Glutamatergic neuron (in vitro differentiated cells): ENCODE results near the gene EIF2A. TPM values are rescaled to one million over a fixed set of nuclear protein-coding genes. Genes with fewer than 3 reads are reported as not detected.
A peak's percentile ranks its signal among the peaks of the same experiment; 100 is the strongest.

Source experiments
- DNase-seq: peaks from one replicate; pipeline ENCODE4 v3.0.0; 2022
- H3K27ac Mint-ChIP-seq: one replicate; pipeline ENCODE4 v1.8.0; 2020; ENCODE audit warnings: mild to moderate bottlenecking, mixed read lengths, inconsistent platforms; ENCODE audit not compliant: unreplicated experiment
- H3K27me3 Mint-ChIP-seq: one replicate; pipeline ENCODE4 v1.8.0; 2020; ENCODE audit warnings: mild to moderate bottlenecking, moderate library complexity, mixed read lengths, inconsistent platforms; ENCODE audit not compliant: unreplicated experiment
- H3K36me3 Mint-ChIP-seq: one replicate; pipeline ENCODE4 v1.8.0; 2020; ENCODE audit warnings: mild to moderate bottlenecking, mixed read lengths, inconsistent platforms; ENCODE audit not compliant: unreplicated experiment
- H3K4me1 Mint-ChIP-seq: one replicate; pipeline ENCODE4 v1.8.0; 2020; ENCODE audit warnings: mild to moderate bottlenecking, low read depth, mixed read lengths, inconsistent platforms; ENCODE audit not compliant: unreplicated experiment
- H3K4me3 Mint-ChIP-seq: one replicate; pipeline ENCODE4 v1.8.0; 2020; ENCODE audit warnings: mild to moderate bottlenecking, mixed read lengths, inconsistent platforms; ENCODE audit not compliant: unreplicated experiment
- H3K9me3 Mint-ChIP-seq: one replicate; pipeline ENCODE4 v1.8.0; 2020; ENCODE audit warnings: mild to moderate bottlenecking, moderate library complexity, mixed read lengths, inconsistent platforms; ENCODE audit not compliant: unreplicated experiment
- CTCF ChIP-seq: fragments of 200-600 bp; sonication (generic); IDR thresholded peaks from one replicate; pipeline ENCODE4 v1.5.0; 2021; ENCODE audit not compliant: partially characterized antibody, unreplicated experiment
- total RNA-seq: library from RNA; stranded (reverse); fragmentation: NEBNext Ultra II Directional; extraction: Animal tissue kit (Norgen Biotek cat#: 25700); gene quantifications from one replicate; pipeline ENCODE4 v1.2.1, GENCODE V29; 2021; ENCODE audit not compliant: unreplicated experiment

The EIF2A gene
- total RNA-seq, 1 donor from 2014 or later: 72.3 TPM

- TF ChIP-seq CTCF: no peak
- Mint-ChIP-seq H3K4me1 (peaks cover 12% of the 10 kb centered on the region), H3K36me3 (no peaks in the 10 kb centered on the region), H3K9me3 (peaks cover 11% of the 10 kb centered on the region), H3K27ac (no peak overlapping the region), H3K27me3 (peaks cover 2% of the 10 kb centered on the region), H3K4me3 (no peak overlapping the region)
- DNase-seq: no peak
Observed at GRCh38 chr3:150543128-150543527, 3.5 kb upstream of the EIF2A start.

- no peak overlapping the region for H3K27ac Mint-ChIP-seq
- H3K36me3 Mint-ChIP-seq: no peaks in the 10 kb centered on the region
- TF ChIP-seq CTCF: no peak
- H3K9me3 Mint-ChIP-seq: peaks cover 11% of the 10 kb centered on the region
- DNase-seq: no peak
- peaks cover 2% of the 10 kb centered on the region for H3K27me3 Mint-ChIP-seq
- H3K4me1 Mint-ChIP-seq: peaks cover 14% of the 10 kb centered on the region
- H3K4me3 Mint-ChIP-seq: no peak overlapping the region
Observed at GRCh38 chr3:150543531-150543930, 3.1 kb upstream of the EIF2A start.

GRCh38 chr3:150544041-150544440, 2.5 kb upstream of the EIF2A start:
- Mint-ChIP-seq H3K4me3 (peak overlapping the region; percentile 81), H3K9me3 (peaks cover 11% of the 10 kb centered on the region), H3K36me3 (no peaks in the 10 kb centered on the region), H3K27me3 (peaks cover 2% of the 10 kb centered on the region), H3K27ac (no peak overlapping the region), H3K4me1 (peaks cover 14% of the 10 kb centered on the region)
- no peak for DNase-seq
- TF ChIP-seq CTCF: no peak

GRCh38 chr3:150544726-150545125, 1.9 kb upstream of the EIF2A start:
- DNase-seq: no peak
- H3K9me3 Mint-ChIP-seq: peaks cover 11% of the 10 kb centered on the region
- peaks cover 14% of the 10 kb centered on the region for H3K4me1 Mint-ChIP-seq
- TF ChIP-seq CTCF: no peak
- no peak overlapping the region for H3K27ac Mint-ChIP-seq
- H3K36me3 Mint-ChIP-seq: no peaks in the 10 kb centered on the region
- H3K4me3 Mint-ChIP-seq: peak overlapping the region; percentile 74
- H3K27me3 Mint-ChIP-seq: peaks cover 2% of the 10 kb centered on the region

- TF ChIP-seq CTCF: no peak
- H3K9me3 Mint-ChIP-seq: peaks cover 11% of the 10 kb centered on the region
- H3K27me3 Mint-ChIP-seq: peaks cover 2% of the 10 kb centered on the region
- peaks cover 14% of the 10 kb centered on the region for H3K4me1 Mint-ChIP-seq
- peak overlapping the region; percentile 97 for H3K27ac Mint-ChIP-seq
- H3K4me3 Mint-ChIP-seq: peak overlapping the region; percentile 94
- DNase-seq: peak; percentile 67
- H3K36me3 Mint-ChIP-seq: no peaks in the 10 kb centered on the region
Observed at GRCh38 chr3:150545419-150546225, 965 bp upstream of the EIF2A start.
